NCI-H1694 (cell line): ENCODE measurements around the gene PLAC1.

Source experiments
- DNase-seq: peaks from one replicate; lab custom pipeline; 2025; lab: John Stamatoyannopoulos, UW

The PLAC1 gene

GRCh38 chrX:134588806-134589205 is 69.5 kb downstream of the PLAC1 start:
- DNase-seq, result no peak

DNA sequence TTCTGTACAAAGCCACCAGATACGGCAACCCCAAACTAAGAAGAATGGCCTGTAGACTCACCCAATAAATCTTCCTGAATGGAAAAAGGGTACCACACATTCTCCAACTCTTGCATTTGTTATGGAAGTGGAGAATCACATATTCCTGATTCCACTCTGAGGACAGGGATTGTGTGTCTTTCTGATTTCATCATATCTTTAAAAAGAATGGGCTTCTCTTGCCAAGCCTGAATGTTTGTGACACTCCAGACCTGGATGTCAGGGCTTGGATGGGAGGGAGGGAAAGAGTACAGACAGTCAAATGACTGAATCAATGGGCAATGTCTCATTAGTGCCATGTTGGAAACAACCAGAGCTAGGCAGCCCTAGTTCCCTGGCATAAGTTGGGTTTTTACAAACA is 77.4 kb downstream of the PLAC1 start:
- no peak for DNase-seq

GRCh38 chrX:134573683-134574035 is 84.6 kb downstream of the PLAC1 start:
- no peak for DNase-seq

DNA sequence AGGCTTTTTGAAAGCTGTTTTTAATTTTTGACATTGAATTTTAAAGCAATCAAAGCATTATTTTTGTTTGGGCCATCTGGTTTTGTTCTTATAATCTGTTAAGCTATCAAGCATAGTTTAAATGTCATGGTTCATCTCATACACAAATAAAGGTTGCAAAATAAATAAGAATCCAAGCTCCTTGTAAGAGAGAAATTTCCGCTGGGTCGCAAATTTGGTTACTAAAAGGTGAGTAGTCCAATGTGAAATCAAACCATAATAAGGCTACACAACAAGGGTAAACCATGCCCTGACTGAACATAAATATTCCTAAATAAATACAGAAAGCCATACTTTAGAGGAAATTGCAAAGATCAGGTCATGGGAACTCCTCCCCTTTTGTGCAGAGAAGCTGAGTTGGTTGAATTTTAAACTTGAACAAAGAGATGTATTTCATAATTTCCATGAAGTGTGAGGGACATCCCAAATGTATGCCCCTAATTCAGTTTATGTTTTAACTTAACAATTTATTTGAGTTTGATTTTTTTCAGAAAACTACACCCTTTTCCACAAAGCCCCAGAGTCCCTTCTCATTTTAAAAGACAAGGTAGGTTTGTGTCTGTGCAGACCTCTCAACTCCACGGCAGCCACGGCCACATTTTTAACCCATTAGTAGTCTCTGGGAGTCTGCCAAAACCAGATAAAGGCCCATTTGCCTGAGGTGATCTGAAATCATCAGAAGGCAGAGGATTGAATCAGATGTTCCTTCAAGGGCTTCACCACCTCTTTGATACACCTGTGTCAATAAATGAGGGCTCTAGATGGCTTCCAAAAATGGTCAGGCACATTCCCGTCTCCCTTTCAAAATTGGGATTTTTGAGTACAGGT is 85.2 kb downstream of the PLAC1 start:
- no peak for DNase-seq

- no peak for DNase-seq
Observed at GRCh38 chrX:134571796-134572195, 86.5 kb downstream of the PLAC1 start.

DNA sequence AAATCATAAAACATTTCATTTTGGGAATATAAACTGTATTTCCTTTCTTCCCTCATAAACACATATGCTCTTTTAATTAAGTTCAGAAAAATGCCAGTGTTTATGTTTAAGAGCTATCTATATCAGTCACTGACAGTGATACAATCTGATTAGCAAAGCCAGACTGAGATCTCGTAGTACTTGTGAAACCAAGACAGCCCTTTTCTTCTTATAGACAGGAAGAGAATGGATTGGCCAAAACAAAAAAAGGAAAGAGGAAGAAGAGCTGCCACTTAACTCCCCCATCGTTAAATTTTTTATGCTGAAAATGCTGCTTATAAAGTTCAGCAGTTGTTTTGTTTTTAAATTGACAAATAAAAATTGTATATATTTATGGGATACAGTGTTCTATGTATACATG is 87.4 kb downstream of the PLAC1 start:
- no peak for DNase-seq

- DNase-seq, result no peak
Observed at GRCh38 chrX:134570509-134570846, 87.8 kb downstream of the PLAC1 start.

- DNase-seq, result no peak
Observed at GRCh38 chrX:134569306-134569705, 89.0 kb downstream of the PLAC1 start.

GRCh38 chrX:134568285-134569016 is 89.8 kb downstream of the PLAC1 start:
- no peak for DNase-seq

DNA sequence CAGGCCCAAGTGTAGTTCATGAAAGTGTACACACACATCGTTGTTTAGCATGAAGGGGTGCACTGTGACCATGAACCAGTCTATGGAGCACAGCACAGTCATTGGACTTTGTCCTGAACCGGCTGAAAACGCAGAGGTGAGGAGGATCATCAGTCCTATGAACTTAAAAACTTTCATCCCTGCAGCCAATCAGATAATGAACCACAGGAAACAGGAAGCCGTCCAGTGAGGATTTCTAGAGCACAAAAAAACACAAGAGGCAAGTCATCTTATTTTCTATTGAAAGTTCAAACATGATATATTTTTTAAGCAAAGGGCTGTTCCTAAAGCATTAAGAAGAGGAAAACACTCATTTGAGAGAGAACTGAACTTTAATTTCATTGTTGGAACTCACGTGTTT is 91.8 kb downstream of the PLAC1 start:
- no peak for DNase-seq

GRCh38 chrX:134562002-134562401 is 96.3 kb downstream of the PLAC1 start:
- DNase-seq, result no peak

DNA sequence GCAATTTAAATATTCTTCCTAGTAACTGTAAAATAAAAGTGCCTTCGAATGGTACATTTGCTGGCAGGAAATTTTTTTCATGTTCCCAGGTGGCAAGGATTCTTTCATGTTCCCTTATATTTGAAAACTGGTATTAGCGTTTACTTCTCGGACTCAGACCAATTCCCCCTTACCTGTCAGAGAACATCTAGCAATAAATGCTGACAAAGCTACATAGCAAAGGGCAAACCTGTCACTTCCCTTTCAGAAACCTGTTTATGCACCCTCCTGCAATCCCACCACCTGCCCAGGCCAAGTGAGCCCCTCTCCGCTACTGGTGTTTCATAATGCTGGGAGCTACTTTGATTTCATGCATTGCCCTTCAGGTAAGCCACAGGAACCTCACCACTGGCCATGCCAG is 100.1 kb downstream of the PLAC1 start:
- DNase-seq, result no peak

DNA sequence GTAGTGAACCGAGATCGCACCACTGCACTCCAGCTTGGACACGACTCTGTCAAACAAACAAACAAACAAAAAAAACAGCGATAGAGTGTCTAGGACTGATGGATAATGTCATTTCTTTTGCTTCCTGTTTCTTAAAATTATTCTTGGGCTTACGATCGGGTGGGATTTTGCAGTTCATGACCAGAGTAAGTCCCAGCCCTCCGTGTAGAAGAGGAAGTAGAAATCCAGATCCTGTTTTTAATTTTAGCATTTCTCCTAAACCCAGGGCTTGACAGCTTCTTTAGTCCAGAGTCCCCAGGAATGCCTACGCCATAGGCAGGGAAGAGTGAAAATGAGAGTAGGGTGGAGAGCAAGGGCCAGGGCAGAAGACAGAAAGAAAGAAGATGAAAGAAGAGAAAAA is 104.0 kb downstream of the PLAC1 start:
- DNase-seq, result no peak

DNA sequence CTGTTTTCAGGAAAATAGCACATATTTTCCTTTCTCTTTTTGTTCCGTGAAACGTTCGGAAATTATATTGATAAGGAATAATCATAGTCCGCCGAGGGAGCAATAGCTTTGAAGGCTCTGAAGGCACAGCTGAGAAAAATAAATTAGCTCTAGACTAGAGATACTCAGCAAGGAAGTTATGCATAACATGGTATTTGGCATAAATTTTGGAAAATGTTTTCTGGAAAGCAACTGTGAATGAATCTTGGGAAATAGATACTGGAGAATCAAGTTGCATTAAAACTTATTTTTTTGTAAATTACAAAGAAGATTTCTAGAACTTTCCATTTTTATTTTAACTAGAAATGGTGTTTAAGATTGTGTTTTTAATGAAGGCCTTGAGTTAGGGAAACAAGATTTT is 105.9 kb downstream of the PLAC1 start:
- DNase-seq, result no peak

- DNase-seq, result no peak
Observed at GRCh38 chrX:134551376-134552048, 106.8 kb downstream of the PLAC1 start.

DNA sequence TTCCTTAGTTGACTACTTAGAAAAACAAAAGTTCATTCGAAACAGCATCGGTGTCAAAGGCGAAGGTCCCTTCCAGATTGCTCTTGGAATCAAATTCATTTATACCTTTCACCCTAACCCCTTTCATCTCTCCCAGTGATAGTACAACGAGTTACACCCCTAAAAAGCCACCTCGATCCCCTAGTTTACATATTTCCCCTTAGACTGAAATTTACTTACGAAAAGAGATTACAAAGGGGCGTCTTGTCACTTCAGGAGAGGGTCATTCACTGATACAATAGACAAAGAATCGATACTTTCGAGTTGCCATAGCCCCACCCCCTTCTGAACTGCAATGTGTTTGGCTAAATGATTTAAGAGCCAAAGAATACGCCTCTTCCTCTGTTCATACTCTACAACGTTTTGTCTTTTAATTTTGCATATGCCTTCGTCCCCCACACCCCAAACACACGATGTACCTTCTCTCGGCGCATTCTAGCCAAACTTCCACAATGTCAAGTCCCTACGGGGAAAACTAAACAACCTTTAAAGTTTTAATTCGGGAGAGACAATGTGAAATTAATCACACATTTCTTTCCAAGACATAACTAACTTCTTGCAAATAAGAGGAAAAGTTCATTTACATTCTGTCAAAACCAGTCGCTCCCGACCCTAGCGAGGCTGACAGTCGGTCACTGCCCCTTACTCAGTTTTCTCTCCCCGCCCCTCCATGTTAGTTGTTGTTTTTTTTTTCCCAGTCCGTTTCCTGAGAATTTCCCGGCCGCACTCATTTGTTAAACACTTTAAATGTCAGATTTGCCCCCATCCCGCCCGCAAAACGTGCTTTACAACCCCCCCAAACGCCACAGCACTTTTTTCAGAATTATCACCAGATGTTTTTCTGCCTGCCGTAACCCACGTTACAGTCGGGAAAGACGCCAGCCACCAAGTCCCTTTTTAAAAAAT is 109.7 kb downstream of the PLAC1 start:
- no peak for DNase-seq

DNA sequence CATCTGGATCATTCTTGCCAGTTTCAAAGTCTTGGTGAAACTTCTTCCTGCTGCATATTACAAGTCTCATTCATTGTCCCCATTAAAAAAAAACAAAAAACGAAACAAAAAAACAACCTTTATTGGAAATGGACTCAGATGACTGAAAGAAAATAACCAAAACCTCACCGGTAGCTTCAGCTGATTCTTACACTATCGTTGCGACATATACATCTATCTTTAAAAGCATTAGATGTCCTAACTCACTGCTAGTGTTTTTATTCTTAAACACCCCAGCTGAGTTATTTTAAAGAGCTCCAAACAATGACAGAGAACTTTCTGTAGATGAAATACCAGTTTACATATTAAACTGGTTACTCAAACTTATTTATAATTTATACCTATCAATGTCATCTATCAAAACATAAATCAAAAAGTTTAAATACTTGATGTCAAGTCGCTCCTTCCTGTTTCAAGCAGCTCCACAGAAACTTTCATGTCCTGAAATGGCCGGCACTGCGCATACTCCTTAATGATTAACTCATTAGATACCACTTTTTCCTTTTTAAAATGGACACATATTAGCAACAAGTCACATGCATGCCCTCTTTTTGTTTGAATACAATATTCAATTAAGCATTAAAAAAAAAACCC is 111.1 kb downstream of the PLAC1 start:
- DNase-seq, result no peak

GRCh38 chrX:134546187-134546586 is 112.1 kb downstream of the PLAC1 start:
- DNase-seq, result no peak

DNA sequence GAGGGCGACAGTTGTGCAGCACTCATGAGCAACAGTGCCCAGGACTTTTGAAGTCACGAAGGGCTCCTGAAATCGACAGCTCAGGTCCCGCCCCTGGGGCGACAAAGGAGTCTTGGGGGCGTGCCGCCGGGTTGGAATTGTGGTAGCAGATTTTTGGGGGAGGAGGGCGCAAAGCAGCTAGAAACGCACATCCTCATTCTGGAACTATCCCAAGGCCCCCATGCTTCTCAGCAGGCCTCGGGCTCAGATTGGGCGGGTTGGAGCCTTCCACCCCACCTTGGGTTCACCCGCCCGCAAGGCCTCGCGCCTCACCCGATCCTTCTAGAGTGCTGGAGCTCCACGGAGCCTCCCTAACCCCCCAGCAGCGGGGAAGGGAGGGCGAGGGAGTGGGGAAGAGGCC is 112.8 kb downstream of the PLAC1 start:
- no peak for DNase-seq

DNA sequence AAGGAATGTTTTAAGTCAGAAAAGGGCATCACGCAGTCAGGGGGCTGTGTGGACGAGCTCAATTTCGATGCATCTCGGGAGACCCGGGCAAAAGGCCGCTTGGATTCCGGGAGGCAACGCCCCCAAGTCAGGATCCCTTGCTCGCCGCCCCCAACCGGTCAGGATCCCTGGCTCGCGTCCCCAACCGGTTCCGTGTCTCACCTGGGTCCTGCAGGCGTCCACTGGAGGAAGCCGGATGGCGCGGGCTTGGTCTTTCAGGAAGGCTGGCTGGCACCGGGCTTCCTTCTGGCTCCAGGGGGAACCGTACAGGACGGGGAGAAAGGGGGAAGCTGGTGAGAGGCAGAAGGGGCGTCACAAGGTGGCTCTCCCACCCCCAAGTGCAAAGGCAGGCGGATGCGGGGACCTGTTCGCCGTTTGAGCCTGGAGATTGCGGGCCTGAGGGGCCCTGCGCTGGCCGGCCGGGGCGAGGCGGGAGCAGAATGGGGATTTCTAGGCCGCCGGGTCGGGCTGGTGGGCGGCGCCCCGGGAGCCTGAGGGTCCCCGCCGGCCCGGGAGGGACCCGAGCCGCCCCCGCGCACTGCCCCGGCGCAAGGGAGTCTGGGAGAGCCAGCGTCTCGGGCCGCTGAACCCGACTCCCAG is 113.6 kb downstream of the PLAC1 start:
- DNase-seq, result no peak

DNA sequence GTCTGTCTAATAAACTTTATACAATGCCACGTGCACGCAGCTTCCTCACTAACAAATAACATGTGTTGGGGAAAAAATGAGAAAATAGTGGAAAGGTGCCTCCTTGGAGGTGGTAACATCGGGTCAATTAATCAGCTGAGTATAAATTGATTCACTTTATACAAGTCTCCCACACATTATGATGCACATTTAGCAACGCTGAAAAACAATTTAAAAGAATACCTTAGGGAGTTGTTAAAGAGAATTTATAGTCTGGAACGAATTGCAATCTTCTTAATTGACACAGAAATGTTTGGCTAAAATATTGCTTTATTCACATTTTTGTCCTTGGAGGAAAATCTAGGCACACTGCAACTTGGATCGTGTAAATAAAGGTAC is 114.1 kb downstream of the PLAC1 start:
- no peak for DNase-seq
